Testis (tissue), 2 donors: ENCODE results near the gene N4BP2L2.

ENCODE experiments used
- CTCF ChIP-seq, 3 experiments: fragments of 450-650 bp in 2 of 3; fragments of 200-600 bp in 1 of 3; sonication (generic) in 1 of 3; IDR thresholded peaks; one replicate each; pipeline ENCODE4 v1.5.1; 2016 to 2019; ENCODE audit warnings: antibody characterized with exemption in 3 of 3, mild to moderate bottlenecking in 2 of 3, moderate library complexity in 1 of 3
- POLR2A ChIP-seq: fragments of 450-650 bp; IDR thresholded peaks from one replicate; pipeline ENCODE4 v1.6.1; 2017; ENCODE audit warnings: antibody characterized with exemption, mild to moderate bottlenecking, moderate library complexity

- TF ChIP-seq POLR2A: no peak
- TF ChIP-seq CTCF (IDR thresholded peaks at IDR 0.05): no peak
Measured at GRCh38 chr13:32537580-32538142, 934 bp downstream of the N4BP2L2 start.
